ENCODE results near the gene SLC25A10.

The SLC25A10 gene

GRCh38 chr17:81695211-81695610, 16.9 kb upstream of the SLC25A10 start:
- no peaks in the 10 kb centered on the region for H3K4me1 ChIP-seq (ENCODE audit: insufficient read depth, poor library complexity, severe bottlenecking)
- TF ChIP-seq CTCF (IDR thresholded peaks at IDR 0.05; ENCODE audit: poor library complexity, severe bottlenecking): no peak
- H3K27me3 ChIP-seq (ENCODE audit: insufficient read depth, poor library complexity, severe bottlenecking): no peaks in the 10 kb centered on the region
- H3K27ac ChIP-seq (ENCODE audit: poor library complexity, severe bottlenecking): no peak overlapping the region
- no peaks in the 10 kb centered on the region for H3K9me3 ChIP-seq (ENCODE audit: severe bottlenecking)
- no peak overlapping the region for H3K4me3 ChIP-seq (ENCODE audit: severe bottlenecking)
- DNase-seq (ENCODE audit: low spot score) (no peak), ATAC-seq (ENCODE audit: low read depth) (no peak)
- peaks cover 94% of the 10 kb centered on the region for H3K36me3 ChIP-seq (ENCODE audit: low read depth)

GRCh38 chr17:81695801-81696200, 16.3 kb upstream of the SLC25A10 start:
- H3K27me3 ChIP-seq (ENCODE audit: insufficient read depth, poor library complexity, severe bottlenecking): no peaks in the 10 kb centered on the region
- DNase-seq (ENCODE audit: low spot score) (no peak), ATAC-seq (ENCODE audit: low read depth) (no peak)
- no peaks in the 10 kb centered on the region for H3K4me1 ChIP-seq (ENCODE audit: insufficient read depth, poor library complexity, severe bottlenecking)
- no peak overlapping the region for H3K4me3 ChIP-seq (ENCODE audit: severe bottlenecking)
- TF ChIP-seq CTCF (IDR thresholded peaks at IDR 0.05; ENCODE audit: poor library complexity, severe bottlenecking): no peak
- no peak overlapping the region for H3K27ac ChIP-seq (ENCODE audit: poor library complexity, severe bottlenecking)
- no peaks in the 10 kb centered on the region for H3K9me3 ChIP-seq (ENCODE audit: severe bottlenecking)
- H3K36me3 ChIP-seq (ENCODE audit: low read depth): peaks cover 91% of the 10 kb centered on the region

- no peaks in the 10 kb centered on the region for H3K27me3 ChIP-seq (ENCODE audit: insufficient read depth, poor library complexity, severe bottlenecking)
- H3K27ac ChIP-seq (ENCODE audit: poor library complexity, severe bottlenecking): no peak overlapping the region
- no peaks in the 10 kb centered on the region for H3K9me3 ChIP-seq (ENCODE audit: severe bottlenecking)
- DNase-seq (ENCODE audit: low spot score) (no peak), ATAC-seq (ENCODE audit: low read depth) (no peak)
- H3K36me3 ChIP-seq (ENCODE audit: low read depth): peaks cover 91% of the 10 kb centered on the region
- no peak for TF ChIP-seq CTCF (IDR thresholded peaks at IDR 0.05; ENCODE audit: poor library complexity, severe bottlenecking)
- H3K4me3 ChIP-seq (ENCODE audit: severe bottlenecking): no peak overlapping the region
- H3K4me1 ChIP-seq (ENCODE audit: insufficient read depth, poor library complexity, severe bottlenecking): no peaks in the 10 kb centered on the region
Measured at GRCh38 chr17:81696218-81696941, 15.7 kb upstream of the SLC25A10 start.

GRCh38 chr17:81697261-81698044, 14.6 kb upstream of the SLC25A10 start:
- Histone ChIP-seq H3K4me1 (ENCODE audit: insufficient read depth, poor library complexity, severe bottlenecking) (peaks cover 7% of the 10 kb centered on the region), H3K4me3 (ENCODE audit: severe bottlenecking) (no peak overlapping the region), H3K27ac (ENCODE audit: poor library complexity, severe bottlenecking) (no peak overlapping the region), H3K27me3 (ENCODE audit: insufficient read depth, poor library complexity, severe bottlenecking) (no peaks in the 10 kb centered on the region), H3K9me3 (ENCODE audit: severe bottlenecking) (no peaks in the 10 kb centered on the region), H3K36me3 (ENCODE audit: low read depth) (peaks cover 90% of the 10 kb centered on the region)
- ATAC-seq (ENCODE audit: low read depth): no peak
- no peak for TF ChIP-seq CTCF (IDR thresholded peaks at IDR 0.05; ENCODE audit: poor library complexity, severe bottlenecking)
- no peak for DNase-seq (ENCODE audit: low spot score)
